ENCODE data around the gene DDOST. TPM values are rescaled to one million over a fixed set of nuclear protein-coding genes. Genes with fewer than 3 reads are reported as not detected.

The DDOST gene
- total and polyA plus RNA-seq, 10 of the 15 experiments (the other 5 are each of a cell fraction or from before 2014, with no cell fraction given), result 100 to 274 (median 201) TPM

- no peaks in the 10 kb centered on the region for H4K20me1 ChIP-seq (ENCODE audit: control insufficient read depth, insufficient read depth)
- H3K79me2 ChIP-seq (ENCODE audit: control insufficient read depth, insufficient read depth, low read length), result no peaks in the 10 kb centered on the region
- TF ChIP-seq TCF12 (IDR thresholded peaks at IDR 0.05; ENCODE audit: low read depth, low read length) (no peak), ZBTB11 (CRISPR knock-in tag; IDR thresholded peaks at IDR 0.05) (no peak), ZBTB33 (IDR thresholded peaks at IDR 0.05) (no peak), CTCF (IDR thresholded peaks at IDR 0.05 in 2 of 3, conservative IDR thresholded peaks at IDR 0.05 in 1 of 3; ENCODE audit: control insufficient read depth in 2 of 3, extremely low read depth in 1 of 3, insufficient read depth in 1 of 3, low read depth in 3 of 3, low read length in 3 of 3) (no peak), CEBPB (IDR thresholded peaks at IDR 0.05; ENCODE audit: borderline replicate concordance in 1 of 2, low read depth in 2 of 2, low read length in 2 of 2) (no peak), ZNF207 (IDR thresholded peaks at IDR 0.05; ENCODE audit: borderline replicate concordance) (no peak)
- RAD21 ChIA-PET (ENCODE audit: unreplicated experiment), result no interaction called here
- no peaks in the 10 kb centered on the region; a peak in 1 of 4 replicates for H3K27me3 ChIP-seq (replicated peaks in 1 of 2; ENCODE audit: control insufficient read depth in 2 of 2, insufficient read depth in 2 of 2, low read length in 1 of 2)
- no peaks in the 10 kb centered on the region for H3K9me3 ChIP-seq (replicated peaks; ENCODE audit: control insufficient read depth, insufficient read depth, low read length)
- BruUV-seq (replicated peaks), result no TSS peak
- H3K4me3 ChIP-seq, result no peak overlapping the region
- FAIRE-seq (no peak), DNase-seq (ENCODE audit: low read depth, low spot score) (no peak), ATAC-seq (no peak)
- 31% methylated on average over 3 of the region's 3 CpGs for WGBS (ENCODE audit: insufficient coverage, insufficient replicate concordance, low lambda C conversion rate, missing lambda C conversion rate)
- POLR2A ChIA-PET, result no interaction called here
- no peak overlapping the region for H3K27ac ChIP-seq (ENCODE audit: control insufficient read depth, insufficient read depth)
- no peak overlapping the region for H3K9ac ChIP-seq (ENCODE audit: control insufficient read depth, insufficient read depth, low read length)
- in situ Hi-C loops (cut with MboI) (no loop called here), intact Hi-C loops (cut with micrococcal nuclease; ENCODE audit: unreplicated experiment) (no loop called here)
- CTCF ChIA-PET, result no interaction called here
- no peak overlapping the region for H3K4me2 ChIP-seq (ENCODE audit: control insufficient read depth, insufficient read depth)
- H3K4me1 ChIP-seq (ENCODE audit: control insufficient read depth, insufficient read depth, low read length), result no peaks in the 10 kb centered on the region
- SMC1A ChIA-PET (ENCODE audit: uncharacterized antibody, unreplicated experiment), result no interaction called here
- H2AFZ ChIP-seq (ENCODE audit: control insufficient read depth, low read depth, low read length), result no peak overlapping the region
- H3K36me3 ChIP-seq (ENCODE audit: control insufficient read depth in 2 of 2, insufficient read depth in 2 of 2, low read length in 1 of 2), result no peaks in the 10 kb centered on the region
Measured at GRCh38 chr1:20616847-20617487, 44.2 kb downstream of the DDOST start.
